Measurements from ENCODE around the gene MYOM1. TPM values are rescaled to one million over a fixed set of nuclear protein-coding genes. Genes with fewer than 3 reads are reported as not detected.

Gene MYOM1
- total and polyA plus RNA-seq, 2 donors (not counting 3 experiments of a cell fraction or from before 2014, with no cell fraction given), result 0.08 TPM; not detected in 1

DNA sequence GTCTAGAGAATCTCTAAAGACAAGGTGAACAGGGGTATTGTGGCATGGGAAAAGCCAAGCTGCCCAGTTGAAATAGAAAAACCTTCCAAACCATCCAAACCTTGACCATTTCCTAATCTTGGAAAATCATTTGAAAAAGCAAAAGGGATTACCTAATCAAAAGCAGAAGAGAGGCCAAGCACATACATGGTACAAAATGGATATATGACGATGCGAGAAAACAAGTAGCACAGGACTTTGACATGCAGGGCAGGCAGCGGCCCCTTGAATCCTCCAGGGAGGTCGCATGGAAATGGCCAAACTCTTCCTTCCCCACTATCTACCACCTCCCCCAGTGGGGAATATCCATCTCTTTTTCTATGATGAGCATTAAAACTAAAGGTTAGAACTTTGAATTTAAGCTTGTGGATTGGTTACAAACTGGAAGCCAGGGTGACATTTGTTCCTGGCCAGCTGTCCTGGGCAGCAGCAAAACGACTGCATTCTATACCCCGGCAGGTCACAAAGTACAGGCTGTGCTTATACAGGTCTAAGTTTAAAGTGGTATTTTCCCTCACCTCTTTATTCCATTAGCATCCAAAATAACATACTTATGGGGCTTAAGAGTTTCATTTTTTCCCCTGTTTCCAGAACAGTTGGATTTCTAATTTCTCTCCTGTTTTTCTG lies 24.7 kb downstream of the MYOM1 start:
- Histone ChIP-seq H3K9me1 (replicated peaks; ENCODE audit: control insufficient read depth, extremely low read depth, insufficient read depth, low read length) (no peaks in the 10 kb centered on the region), H3K9ac (replicated peaks; ENCODE audit: extremely low read depth, insufficient read depth, low read length) (no peak overlapping the region), H2AFZ (ENCODE audit: low read depth, low read length) (no peak overlapping the region), H3K27ac (ENCODE audit: insufficient read depth, low read depth, low read length) (no peak overlapping the region), H3K79me2 (ENCODE audit: control insufficient read depth, insufficient read depth, low read length) (no peaks in the 10 kb centered on the region), H3K4me2 (ENCODE audit: insufficient read depth, low read length) (no peak overlapping the region), H3K9me3 (replicated peaks; ENCODE audit: control insufficient read depth, insufficient read depth, low read length) (no peaks in the 10 kb centered on the region), H3K4me1 (ENCODE audit: control insufficient read depth, extremely low read depth, insufficient read depth, low read length) (no peaks in the 10 kb centered on the region), H3K27me3 (ENCODE audit: control insufficient read depth in 2 of 2, insufficient read depth in 2 of 2, low read length in 2 of 2) (peaks cover 5 to 9% of the 10 kb centered on the region in 2 experiments), H4K20me1 (replicated peaks; ENCODE audit: control insufficient read depth, extremely low read depth, insufficient read depth, low read length) (no peaks in the 10 kb centered on the region), H3K36me3 (ENCODE audit: control insufficient read depth in 2 of 2, extremely low read depth in 1 of 2, insufficient read depth in 2 of 2, low read length in 2 of 2) (no peaks in the 10 kb centered on the region), H3K4me3 (replicated peaks in 1 of 3; ENCODE audit: insufficient read depth in 1 of 3, low read depth in 1 of 3, low read length in 3 of 3) (no peak overlapping the region)
- dilution Hi-C loops (cut with MboI; ENCODE audit: extremely low pct_ligation_motif_present, low sequenced_read_pairs) (no loop called here), intact Hi-C loops (cut with micrococcal nuclease) (no loop called here)
- DNase-seq (ENCODE audit: low read depth, low spot score) (no peak), FAIRE-seq (no peak)
- TF ChIP-seq, protein P1, sequence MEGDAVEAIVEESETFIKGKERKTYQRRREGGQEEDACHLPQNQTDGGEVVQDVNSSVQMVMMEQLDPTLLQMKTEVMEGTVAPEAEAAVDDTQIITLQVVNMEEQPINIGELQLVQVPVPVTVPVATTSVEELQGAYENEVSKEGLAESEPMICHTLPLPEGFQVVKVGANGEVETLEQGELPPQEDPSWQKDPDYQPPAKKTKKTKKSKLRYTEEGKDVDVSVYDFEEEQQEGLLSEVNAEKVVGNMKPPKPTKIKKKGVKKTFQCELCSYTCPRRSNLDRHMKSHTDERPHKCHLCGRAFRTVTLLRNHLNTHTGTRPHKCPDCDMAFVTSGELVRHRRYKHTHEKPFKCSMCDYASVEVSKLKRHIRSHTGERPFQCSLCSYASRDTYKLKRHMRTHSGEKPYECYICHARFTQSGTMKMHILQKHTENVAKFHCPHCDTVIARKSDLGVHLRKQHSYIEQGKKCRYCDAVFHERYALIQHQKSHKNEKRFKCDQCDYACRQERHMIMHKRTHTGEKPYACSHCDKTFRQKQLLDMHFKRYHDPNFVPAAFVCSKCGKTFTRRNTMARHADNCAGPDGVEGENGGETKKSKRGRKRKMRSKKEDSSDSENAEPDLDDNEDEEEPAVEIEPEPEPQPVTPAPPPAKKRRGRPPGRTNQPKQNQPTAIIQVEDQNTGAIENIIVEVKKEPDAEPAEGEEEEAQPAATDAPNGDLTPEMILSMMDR (IDR thresholded peaks at IDR 0.05; ENCODE audit: extremely low read depth in 1 of 2, insufficient read depth in 1 of 2, low read depth in 1 of 2, low read length in 2 of 2), result no peak
- TF ChIP-seq POLR2A (IDR thresholded peaks at IDR 0.05; ENCODE audit: low read depth, low read length), result no peak
- TF ChIP-seq JUN (IDR thresholded peaks at IDR 0.05; ENCODE audit: borderline replicate concordance, insufficient read depth, insufficient read length, low read depth), result no peak
- no peak for TF ChIP-seq GATA2 (IDR thresholded peaks at IDR 0.05; ENCODE audit: insufficient read depth, insufficient read length, low read depth, low read length)
- no peak for TF ChIP-seq FOS (IDR thresholded peaks at IDR 0.05; ENCODE audit: borderline replicate concordance, insufficient read depth, low read length)
- no peak for TF ChIP-seq MYC (IDR thresholded peaks at IDR 0.05; ENCODE audit: low read depth, low read length)
- no peak for TF ChIP-seq POLR2AphosphoS5 (IDR thresholded peaks at IDR 0.05; ENCODE audit: insufficient read depth, low read depth, low read length)
- TF ChIP-seq EZH2 (IDR thresholded peaks at IDR 0.05; ENCODE audit: borderline replicate concordance, low read depth, low read length, severe bottlenecking), result no peak
- TF ChIP-seq, protein P2, sequence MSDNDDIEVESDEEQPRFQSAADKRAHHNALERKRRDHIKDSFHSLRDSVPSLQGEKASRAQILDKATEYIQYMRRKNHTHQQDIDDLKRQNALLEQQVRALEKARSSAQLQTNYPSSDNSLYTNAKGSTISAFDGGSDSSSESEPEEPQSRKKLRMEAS (IDR thresholded peaks at IDR 0.05; ENCODE audit: insufficient read depth, insufficient read length), result no peak
- POLR2A ChIA-PET, result no interaction called here
- CTCF ChIA-PET, result interaction anchor here (0.9 to 1.3 kb wide), 5 partner anchors 15 to 44 kb away, joined by 3 read pairs; partner anchors contain the start of gene MYOM1
- no TSS peak for BruUV-seq (replicated peaks)
